Neural cell (in vitro differentiated cells): ENCODE results near the gene WARS2. TPM values are rescaled to one million over a fixed set of nuclear protein-coding genes. Genes with fewer than 3 reads are reported as not detected.

Experiments used
- H2AFZ ChIP-seq: fragments of 200-600, 300-800 bp; sonication (generic), shearing (Covaris generic); 2 replicates; pipeline ENCODE4 v1.6.0; 2014; ENCODE audit warnings: low read depth, mild to moderate bottlenecking, antibody characterized with exemption, low read length, moderate library complexity
- H3F3A ChIP-seq: fragments of 200-600 bp; shearing (Covaris generic); 2 replicates; pipeline ENCODE4 v1.6.1; 2016; ENCODE audit warnings: mild to moderate bottlenecking, moderate library complexity, mixed read lengths, antibody characterized with exemption, low read length; ENCODE audit not compliant: insufficient read depth, poor library complexity, severe bottlenecking
- H3K27ac ChIP-seq: fragments of 200-600, 300-800 bp; sonication (generic), shearing (Covaris generic); 2 replicates; pipeline ENCODE4 v1.5.1; 2014; ENCODE audit warnings: mild to moderate bottlenecking, low read length, moderate library complexity
- H3K27me3 ChIP-seq: fragments of 300-800, 200-600 bp; sonication (generic), shearing (Covaris generic); 2 replicates; pipeline ENCODE4 v1.6.0; 2014; ENCODE audit warnings: mild to moderate bottlenecking, low read depth, low read length, moderate library complexity; ENCODE audit not compliant: insufficient read depth
- H3K36me3 ChIP-seq: fragments of 300-800, 200-600 bp; sonication (generic), shearing (Covaris generic); 2 replicates; pipeline ENCODE4 v1.5.1; 2014; ENCODE audit warnings: mild to moderate bottlenecking, antibody characterized with exemption, low read length, moderate library complexity; ENCODE audit not compliant: insufficient read depth
- H3K4me2 ChIP-seq: fragments of 300-800, 200-600 bp; sonication (generic), shearing (Covaris generic); 2 replicates; pipeline ENCODE4 v1.6.0; 2014; ENCODE audit warnings: mild to moderate bottlenecking, low read length
- H3K4me3 ChIP-seq: fragments of 300-800, 200-600 bp; sonication (generic), shearing (Covaris generic); 2 replicates; pipeline ENCODE4 v1.5.1; 2014; ENCODE audit warnings: mild to moderate bottlenecking, low read length, moderate library complexity
- H3K79me2 ChIP-seq: fragments of 200-600 bp; shearing (Covaris generic); replicated peaks from 2 replicates; pipeline ENCODE4 v1.6.0; 2014; ENCODE audit warnings: mild to moderate bottlenecking, low read length, moderate library complexity; ENCODE audit not compliant: insufficient read depth
- H3K9ac ChIP-seq: fragments of 300-800, 200-600 bp; sonication (generic), shearing (Covaris generic); 2 replicates; pipeline ENCODE4 v1.6.1; 2016; ENCODE audit warnings: mild to moderate bottlenecking, low read length, mixed read lengths
- H3K9me2 ChIP-seq: fragments of 200-600 bp; shearing (Covaris generic); 2 replicates; pipeline ENCODE4 v1.6.1; 2016; ENCODE audit warnings: mild to moderate bottlenecking, low read length, mixed read lengths; ENCODE audit not compliant: insufficient read depth
- H3K9me3 ChIP-seq: fragments of 200-600, 300-800 bp; sonication (generic), shearing (Covaris generic); 2 replicates; pipeline ENCODE4 v1.6.1; 2016; ENCODE audit warnings: mild to moderate bottlenecking, mixed run types, low read length, moderate library complexity, mixed read lengths
- H4K20me1 ChIP-seq: fragments of 200-600 bp; shearing (Covaris generic); 2 replicates; pipeline ENCODE4 v1.6.1; 2016; ENCODE audit warnings: mild to moderate bottlenecking, mixed run types; ENCODE audit not compliant: insufficient read depth
- EP300 ChIP-seq: fragments of 450-650 bp; conservative IDR thresholded peaks from 2 replicates; pipeline ENCODE4 v1.6.1; 2014; ENCODE audit warnings: antibody characterized with exemption, mild to moderate bottlenecking, moderate library complexity; ENCODE audit not compliant: poor library complexity, severe bottlenecking
- EZH2 ChIP-seq: fragments of 200-600, 300-800 bp; shearing (Covaris generic), sonication (generic); IDR thresholded peaks from 2 replicates; pipeline ENCODE4 v1.6.1; 2014; ENCODE audit warnings: antibody characterized with exemption, low read length, borderline replicate concordance, mild to moderate bottlenecking; ENCODE audit not compliant: insufficient read depth, poor library complexity, severe bottlenecking
- MXI1 ChIP-seq: fragments of 450-650 bp; conservative IDR thresholded peaks from 2 replicates; pipeline ENCODE4 v1.6.1; 2014; ENCODE audit warnings: antibody characterized with exemption, mild to moderate bottlenecking; ENCODE audit not compliant: poor library complexity, severe bottlenecking
- POLR2AphosphoS5 ChIP-seq: IDR thresholded peaks from 2 replicates; pipeline ENCODE4 v1.6.1; 2012
- RAD21 ChIP-seq: fragments of 450-650 bp; conservative IDR thresholded peaks from 2 replicates; pipeline ENCODE4 v1.6.1; 2014; ENCODE audit warnings: antibody characterized with exemption, mild to moderate bottlenecking, moderate library complexity
- SMC3 ChIP-seq: fragments of 450-650 bp; conservative IDR thresholded peaks from 2 replicates; pipeline ENCODE4 v1.6.1; 2014; ENCODE audit warnings: antibody characterized with exemption, mild to moderate bottlenecking, moderate library complexity; ENCODE audit not compliant: poor library complexity
- TAF1 ChIP-seq: IDR thresholded peaks from 2 replicates; pipeline ENCODE4 v1.6.1; 2012; ENCODE audit warnings: low read depth
- polyA plus RNA-seq: library from polyadenylated mRNA; depleted of rRNA; stranded (reverse); fragments of >200 nt; gene quantifications from 2 replicates; pipeline ENCODE4 v1.2.3, GENCODE V29; 2014
- TF ChIP-seq, protein P1 (sequence below): IDR thresholded peaks from 2 replicates; pipeline ENCODE4 v1.6.1; 2012; ENCODE audit warnings: borderline replicate concordance
- TF ChIP-seq, protein P2 (sequence below): fragments of 450-650 bp; IDR thresholded peaks from 2 replicates; pipeline ENCODE4 v1.5.1; 2014; ENCODE audit warnings: antibody characterized with exemption, mild to moderate bottlenecking, moderate library complexity; ENCODE audit not compliant: poor library complexity, severe bottlenecking

The WARS2 gene
- polyA plus RNA-seq, 1 donor from 2014 or later: 4.7 TPM

DNA sequence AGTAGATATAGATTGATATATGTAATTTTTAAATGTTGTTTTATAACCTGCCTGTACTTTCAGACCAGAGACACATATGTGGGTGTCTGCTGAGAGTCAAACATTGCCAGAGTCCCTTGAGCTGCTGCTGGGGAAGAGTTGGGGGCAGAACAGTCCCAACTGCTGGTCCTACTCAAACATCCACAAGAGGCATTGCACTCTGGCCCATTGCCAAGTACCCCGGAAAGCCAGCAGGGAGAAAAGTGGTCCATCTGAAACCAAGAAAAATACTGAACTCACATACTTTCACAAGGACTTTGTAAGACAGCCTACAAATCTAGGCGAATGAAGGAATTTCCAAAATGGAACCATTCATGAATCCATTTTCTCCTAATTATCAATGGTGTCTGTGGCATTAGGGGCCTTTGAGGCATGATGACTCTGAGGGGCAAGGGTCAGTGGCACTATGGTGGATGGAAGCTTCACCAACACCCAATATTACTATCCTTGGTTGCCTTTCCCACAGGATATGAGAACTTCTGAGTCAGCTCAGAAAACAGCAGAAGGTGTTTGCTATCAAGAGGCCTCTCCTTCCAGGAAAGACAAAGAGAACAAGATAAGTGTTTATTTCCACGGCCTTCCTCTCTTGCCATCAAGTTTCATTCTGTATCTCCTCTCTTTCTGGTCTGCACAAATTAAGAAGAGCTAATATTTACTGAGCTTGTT lies 145.0 kb downstream of the WARS2 start:
- peaks cover 99% of the 10 kb centered on the region for H3K27me3 ChIP-seq
- H3K36me3 ChIP-seq: no peaks in the 10 kb centered on the region
- no peak overlapping the region for H3K4me3 ChIP-seq
- H3K4me2 ChIP-seq: no peak overlapping the region
- no peak overlapping the region for H3K9ac ChIP-seq
- no peaks in the 10 kb centered on the region for H4K20me1 ChIP-seq
- TF ChIP-seq RAD21 (no peak), TAF1 (no peak), SMC3 (no peak), EZH2 (no peak), EP300 (no peak), MXI1 (no peak), POLR2AphosphoS5 (no peak)
- TF ChIP-seq, protein P1, sequence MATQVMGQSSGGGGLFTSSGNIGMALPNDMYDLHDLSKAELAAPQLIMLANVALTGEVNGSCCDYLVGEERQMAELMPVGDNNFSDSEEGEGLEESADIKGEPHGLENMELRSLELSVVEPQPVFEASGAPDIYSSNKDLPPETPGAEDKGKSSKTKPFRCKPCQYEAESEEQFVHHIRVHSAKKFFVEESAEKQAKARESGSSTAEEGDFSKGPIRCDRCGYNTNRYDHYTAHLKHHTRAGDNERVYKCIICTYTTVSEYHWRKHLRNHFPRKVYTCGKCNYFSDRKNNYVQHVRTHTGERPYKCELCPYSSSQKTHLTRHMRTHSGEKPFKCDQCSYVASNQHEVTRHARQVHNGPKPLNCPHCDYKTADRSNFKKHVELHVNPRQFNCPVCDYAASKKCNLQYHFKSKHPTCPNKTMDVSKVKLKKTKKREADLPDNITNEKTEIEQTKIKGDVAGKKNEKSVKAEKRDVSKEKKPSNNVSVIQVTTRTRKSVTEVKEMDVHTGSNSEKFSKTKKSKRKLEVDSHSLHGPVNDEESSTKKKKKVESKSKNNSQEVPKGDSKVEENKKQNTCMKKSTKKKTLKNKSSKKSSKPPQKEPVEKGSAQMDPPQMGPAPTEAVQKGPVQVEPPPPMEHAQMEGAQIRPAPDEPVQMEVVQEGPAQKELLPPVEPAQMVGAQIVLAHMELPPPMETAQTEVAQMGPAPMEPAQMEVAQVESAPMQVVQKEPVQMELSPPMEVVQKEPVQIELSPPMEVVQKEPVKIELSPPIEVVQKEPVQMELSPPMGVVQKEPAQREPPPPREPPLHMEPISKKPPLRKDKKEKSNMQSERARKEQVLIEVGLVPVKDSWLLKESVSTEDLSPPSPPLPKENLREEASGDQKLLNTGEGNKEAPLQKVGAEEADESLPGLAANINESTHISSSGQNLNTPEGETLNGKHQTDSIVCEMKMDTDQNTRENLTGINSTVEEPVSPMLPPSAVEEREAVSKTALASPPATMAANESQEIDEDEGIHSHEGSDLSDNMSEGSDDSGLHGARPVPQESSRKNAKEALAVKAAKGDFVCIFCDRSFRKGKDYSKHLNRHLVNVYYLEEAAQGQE: no peak
- TF ChIP-seq, protein P2, sequence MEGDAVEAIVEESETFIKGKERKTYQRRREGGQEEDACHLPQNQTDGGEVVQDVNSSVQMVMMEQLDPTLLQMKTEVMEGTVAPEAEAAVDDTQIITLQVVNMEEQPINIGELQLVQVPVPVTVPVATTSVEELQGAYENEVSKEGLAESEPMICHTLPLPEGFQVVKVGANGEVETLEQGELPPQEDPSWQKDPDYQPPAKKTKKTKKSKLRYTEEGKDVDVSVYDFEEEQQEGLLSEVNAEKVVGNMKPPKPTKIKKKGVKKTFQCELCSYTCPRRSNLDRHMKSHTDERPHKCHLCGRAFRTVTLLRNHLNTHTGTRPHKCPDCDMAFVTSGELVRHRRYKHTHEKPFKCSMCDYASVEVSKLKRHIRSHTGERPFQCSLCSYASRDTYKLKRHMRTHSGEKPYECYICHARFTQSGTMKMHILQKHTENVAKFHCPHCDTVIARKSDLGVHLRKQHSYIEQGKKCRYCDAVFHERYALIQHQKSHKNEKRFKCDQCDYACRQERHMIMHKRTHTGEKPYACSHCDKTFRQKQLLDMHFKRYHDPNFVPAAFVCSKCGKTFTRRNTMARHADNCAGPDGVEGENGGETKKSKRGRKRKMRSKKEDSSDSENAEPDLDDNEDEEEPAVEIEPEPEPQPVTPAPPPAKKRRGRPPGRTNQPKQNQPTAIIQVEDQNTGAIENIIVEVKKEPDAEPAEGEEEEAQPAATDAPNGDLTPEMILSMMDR: no peak
- no peak overlapping the region for H2AFZ ChIP-seq
- H3K9me3 ChIP-seq: no peaks in the 10 kb centered on the region
- no peaks in the 10 kb centered on the region for H3F3A ChIP-seq
- no peak overlapping the region for H3K27ac ChIP-seq
- H3K9me2 ChIP-seq: no peaks in the 10 kb centered on the region
- no peaks in the 10 kb centered on the region for H3K79me2 ChIP-seq

DNA sequence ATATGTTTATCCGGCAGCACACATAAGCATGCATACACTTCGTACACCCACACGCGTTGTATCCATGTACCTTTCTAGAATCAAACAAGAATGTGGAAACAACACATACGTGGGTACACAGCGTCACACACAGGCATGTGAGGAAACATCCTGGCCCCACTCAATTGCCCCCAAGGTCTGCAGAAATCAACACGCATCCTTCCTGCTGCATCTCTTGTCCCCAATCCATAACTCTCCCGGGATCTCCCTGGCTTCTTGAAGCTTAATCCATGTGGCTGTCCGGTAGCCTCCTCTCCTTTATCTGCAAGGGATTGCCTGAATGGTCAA lies 146.8 kb downstream of the WARS2 start:
- H2AFZ ChIP-seq: no peak overlapping the region
- no peaks in the 10 kb centered on the region for H3K79me2 ChIP-seq
- H3F3A ChIP-seq: no peaks in the 10 kb centered on the region
- H3K9me3 ChIP-seq: no peaks in the 10 kb centered on the region
- H3K36me3 ChIP-seq: no peaks in the 10 kb centered on the region
- H3K27ac ChIP-seq: no peak overlapping the region
- H3K4me3 ChIP-seq: no peak overlapping the region
- H3K9ac ChIP-seq: no peak overlapping the region
- no peaks in the 10 kb centered on the region for H3K9me2 ChIP-seq
- H3K4me2 ChIP-seq: no peak overlapping the region
- TF ChIP-seq RAD21 (no peak), TAF1 (no peak), SMC3 (no peak), POLR2AphosphoS5 (no peak), EP300 (no peak), EZH2 (no peak), MXI1 (no peak)
- TF ChIP-seq, protein P1: no peak
- TF ChIP-seq, protein P2: no peak
- H4K20me1 ChIP-seq: no peaks in the 10 kb centered on the region
- H3K27me3 ChIP-seq: peaks cover 99% of the 10 kb centered on the region
